ENCODE data around the gene MAML2.

Gene MAML2

GRCh38 chr11:96149743-96150555 lies 193.0 kb downstream of the MAML2 start:
- peak; percentile 15 for DNase-seq

GRCh38 chr11:96147906-96148486 lies 195.0 kb downstream of the MAML2 start:
- DNase-seq: no peak

- DNase-seq: no peak
Observed at GRCh38 chr11:96147186-96147585, 195.8 kb downstream of the MAML2 start.

GRCh38 chr11:96146765-96147164 lies 196.2 kb downstream of the MAML2 start:
- DNase-seq: no peak

GRCh38 chr11:96145163-96145585 lies 197.8 kb downstream of the MAML2 start:
- no peak for DNase-seq

- no peak for DNase-seq
Observed at GRCh38 chr11:96144553-96144952, 198.4 kb downstream of the MAML2 start.

GRCh38 chr11:96143041-96143521 lies 199.9 kb downstream of the MAML2 start:
- DNase-seq: no peak

- DNase-seq: no peak
Observed at GRCh38 chr11:96141626-96142025, 201.4 kb downstream of the MAML2 start.

- no peak for DNase-seq
Observed at GRCh38 chr11:96139691-96140090, 203.3 kb downstream of the MAML2 start.

- DNase-seq: no peak
Observed at GRCh38 chr11:96137373-96137772, 205.6 kb downstream of the MAML2 start.

- no peak for DNase-seq
Observed at GRCh38 chr11:96136613-96137298, 206.2 kb downstream of the MAML2 start.

- DNase-seq: no peak
Observed at GRCh38 chr11:96134602-96135001, 208.4 kb downstream of the MAML2 start.

- no peak for DNase-seq
Observed at GRCh38 chr11:96132437-96132836, 210.6 kb downstream of the MAML2 start.

- DNase-seq: no peak
Observed at GRCh38 chr11:96130061-96130620, 212.9 kb downstream of the MAML2 start.

- no peak for DNase-seq
Observed at GRCh38 chr11:96127596-96127959, 215.4 kb downstream of the MAML2 start.

GRCh38 chr11:96126917-96127595 lies 215.9 kb downstream of the MAML2 start:
- no peak for DNase-seq

GRCh38 chr11:96125400-96125799 lies 217.6 kb downstream of the MAML2 start:
- DNase-seq: no peak

GRCh38 chr11:96124155-96124554 lies 218.8 kb downstream of the MAML2 start:
- DNase-seq: no peak

GRCh38 chr11:96123301-96123700 lies 219.7 kb downstream of the MAML2 start:
- DNase-seq: no peak

- no peak for DNase-seq
Observed at GRCh38 chr11:96122601-96123074, 220.4 kb downstream of the MAML2 start.

- no peak for DNase-seq
Observed at GRCh38 chr11:96119211-96119610, 223.8 kb downstream of the MAML2 start.

- no peak for DNase-seq
Observed at GRCh38 chr11:96116376-96116775, 226.6 kb downstream of the MAML2 start.
